COLO668 (cell line): Measurements from ENCODE around the gene DEDD.

ENCODE experiments used
- DNase-seq: peaks from one replicate; lab custom pipeline; 2025; ENCODE audit not compliant: unreplicated experiment; lab: John Stamatoyannopoulos, UW

The DEDD gene

GRCh38 chr1:161096015-161096414 is 36.5 kb downstream of the DEDD start:
- DNase-seq, result no peak

GRCh38 chr1:161095230-161095629 is 37.2 kb downstream of the DEDD start:
- DNase-seq, result no peak

GRCh38 chr1:161094481-161094880 is 38.0 kb downstream of the DEDD start:
- no peak for DNase-seq

- DNase-seq, result no peak
Observed at GRCh38 chr1:161092621-161093028, 39.8 kb downstream of the DEDD start.

GRCh38 chr1:161091796-161092507 is 40.5 kb downstream of the DEDD start:
- no peak for DNase-seq

- no peak for DNase-seq
Observed at GRCh38 chr1:161091093-161091492, 41.4 kb downstream of the DEDD start.

GRCh38 chr1:161090617-161091016 is 41.9 kb downstream of the DEDD start:
- DNase-seq, result no peak

- DNase-seq, result no peak
Observed at GRCh38 chr1:161089938-161090337, 42.5 kb downstream of the DEDD start.

GRCh38 chr1:161089251-161089924 is 43.1 kb downstream of the DEDD start, which contains the start of gene NECTIN4:
NECTIN4 (minus strand) TSS chr1:161089558; CDS start chr1:161089296, 262 bp downstream.
- peak; percentile 21 for DNase-seq

- DNase-seq, result no peak
Observed at GRCh38 chr1:161088587-161089110, 43.8 kb downstream of the DEDD start.

GRCh38 chr1:161086457-161086856 is 46.0 kb downstream of the DEDD start:
- no peak for DNase-seq

- DNase-seq, result no peak
Observed at GRCh38 chr1:161085165-161085564, 47.3 kb downstream of the DEDD start.

GRCh38 chr1:161084597-161084988 is 47.9 kb downstream of the DEDD start:
- no peak for DNase-seq

- DNase-seq, result no peak
Observed at GRCh38 chr1:161083748-161084596, 48.5 kb downstream of the DEDD start.

GRCh38 chr1:161082996-161083747 is 49.3 kb downstream of the DEDD start:
- DNase-seq, result peak; percentile 11

GRCh38 chr1:161082483-161082882 is 50.0 kb downstream of the DEDD start:
- no peak for DNase-seq

GRCh38 chr1:161081519-161081918 is 50.9 kb downstream of the DEDD start:
- no peak for DNase-seq

GRCh38 chr1:161080441-161081405 is 51.7 kb downstream of the DEDD start:
- DNase-seq, result no peak

- DNase-seq, result no peak
Observed at GRCh38 chr1:161079436-161080110, 52.9 kb downstream of the DEDD start.
